HG03095 (cell line): ENCODE results near the gene BACE2.

Experiments
- ATAC-seq: cut with Tn5 transposase; IDR thresholded peaks from one replicate; pipeline ENCODE4 v1.9.1; 2021; ENCODE audit warnings: moderate library complexity; ENCODE audit not compliant: unreplicated experiment

The BACE2 gene

DNA sequence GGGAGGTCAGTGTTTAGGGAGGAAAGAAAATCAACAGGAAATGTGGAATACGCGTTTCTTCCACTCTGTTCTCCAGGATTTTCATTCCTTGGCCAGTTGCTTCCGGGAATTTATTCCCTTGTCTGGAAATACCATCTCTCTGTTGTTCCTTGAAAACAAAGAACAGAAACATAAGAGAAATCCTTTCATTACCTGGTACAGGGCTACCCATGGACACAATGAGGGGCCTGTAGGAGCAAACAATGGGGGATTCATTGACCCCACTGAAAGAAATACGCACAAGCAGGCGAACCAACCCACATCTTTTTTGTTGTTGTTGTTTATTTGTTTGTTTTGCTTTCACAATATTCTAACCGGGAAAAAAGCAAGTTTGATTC is 20.0 kb upstream of the BACE2 start:
- ATAC-seq: no peak

DNA sequence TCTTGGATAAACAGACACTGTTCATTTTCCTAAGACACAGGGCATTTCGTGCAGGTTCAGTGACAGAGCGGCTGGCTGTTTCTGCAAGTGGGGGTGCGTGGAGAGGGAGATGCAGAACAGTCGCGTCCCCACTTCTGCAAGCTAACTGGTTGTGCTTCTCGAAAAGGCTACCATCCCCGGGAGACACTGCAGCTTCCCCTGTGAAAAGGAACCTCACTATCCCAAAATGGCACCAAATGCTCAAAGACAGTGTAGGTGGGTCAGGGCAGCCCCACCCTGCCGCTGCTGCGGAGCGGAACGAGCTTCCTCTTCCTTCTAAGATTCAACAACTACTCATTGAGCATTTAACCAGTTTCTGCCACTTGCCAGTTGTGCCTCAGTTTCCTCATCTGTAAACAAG is 19.2 kb upstream of the BACE2 start:
- no peak for ATAC-seq

DNA sequence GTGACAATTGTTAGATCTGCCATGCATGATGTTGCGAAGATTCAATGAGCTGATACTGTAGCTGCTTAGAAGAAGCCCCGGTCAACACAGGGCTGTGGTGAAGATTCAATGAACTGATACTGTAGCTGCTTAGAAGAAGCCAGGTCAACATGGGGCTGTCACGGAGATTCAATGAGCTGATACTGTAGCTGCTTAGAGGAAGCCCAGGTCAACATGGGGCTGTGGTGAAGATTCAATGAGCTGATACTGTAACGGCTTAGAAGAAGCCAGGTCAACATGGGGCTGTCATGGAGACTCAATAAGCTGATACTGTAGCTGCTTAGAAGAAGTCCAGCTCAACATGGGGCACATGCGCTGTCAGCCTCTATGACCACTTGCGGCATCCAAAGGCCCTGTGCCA is 18.8 kb upstream of the BACE2 start:
- no peak for ATAC-seq

DNA sequence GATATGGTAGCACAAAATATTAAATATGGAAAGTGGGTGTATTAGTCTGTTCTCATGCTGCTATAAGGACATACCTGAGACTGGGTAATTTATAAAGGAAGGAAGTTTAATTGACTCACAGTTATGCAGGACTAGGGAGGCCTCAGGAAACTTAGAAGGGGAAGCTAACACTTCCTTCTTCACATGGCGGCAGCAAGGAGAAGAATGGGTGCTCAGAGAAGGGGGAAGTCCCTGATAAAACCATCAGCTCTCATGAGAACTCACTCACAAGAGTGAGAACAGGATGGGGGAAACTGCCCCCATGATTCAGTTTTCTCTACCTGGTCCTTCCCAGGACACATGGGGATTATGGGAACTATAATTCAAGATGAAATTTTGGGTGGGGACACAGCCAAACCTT is 15.8 kb upstream of the BACE2 start:
- ATAC-seq: no peak

DNA sequence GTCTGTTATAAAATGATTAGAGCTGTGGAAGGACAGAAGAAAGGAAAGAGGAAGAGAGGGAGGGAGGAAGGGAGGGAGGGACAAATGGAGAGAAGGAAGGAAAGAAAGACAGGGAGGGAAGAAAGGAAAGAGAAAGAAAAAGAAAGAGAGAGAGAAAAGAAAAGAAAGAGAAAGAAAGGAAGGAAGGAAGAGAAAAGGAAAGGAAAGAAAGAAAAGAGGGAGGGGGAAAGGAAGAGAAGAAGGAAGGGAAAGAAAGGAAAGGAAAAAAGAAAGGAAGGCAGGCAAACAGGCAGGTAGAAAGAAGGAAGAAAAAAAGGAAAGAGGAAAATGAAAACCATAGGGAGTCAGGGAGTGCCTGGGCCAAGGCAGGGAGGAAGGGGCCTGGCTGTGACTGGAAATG is 14.5 kb upstream of the BACE2 start:
- ATAC-seq: no peak

DNA sequence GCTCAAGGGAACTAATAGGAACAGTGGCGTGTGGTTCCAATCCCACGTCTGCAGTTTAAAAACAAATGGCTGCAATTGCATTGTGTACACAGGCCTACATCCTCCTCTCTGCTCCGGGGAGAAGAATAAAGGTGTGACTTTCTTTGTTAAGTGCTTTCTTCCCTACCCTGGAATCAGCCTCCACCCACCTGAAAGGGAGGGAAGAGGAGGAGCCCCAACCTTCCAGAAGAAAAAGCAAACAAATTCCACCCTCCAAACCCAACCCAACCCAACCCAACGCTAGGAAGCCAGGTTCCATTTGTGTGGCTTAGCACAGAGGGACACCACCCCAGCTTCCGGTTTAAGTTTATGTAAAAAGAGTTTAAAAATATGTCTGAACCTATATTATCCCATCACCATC is 11.8 kb upstream of the BACE2 start:
- ATAC-seq: no peak

DNA sequence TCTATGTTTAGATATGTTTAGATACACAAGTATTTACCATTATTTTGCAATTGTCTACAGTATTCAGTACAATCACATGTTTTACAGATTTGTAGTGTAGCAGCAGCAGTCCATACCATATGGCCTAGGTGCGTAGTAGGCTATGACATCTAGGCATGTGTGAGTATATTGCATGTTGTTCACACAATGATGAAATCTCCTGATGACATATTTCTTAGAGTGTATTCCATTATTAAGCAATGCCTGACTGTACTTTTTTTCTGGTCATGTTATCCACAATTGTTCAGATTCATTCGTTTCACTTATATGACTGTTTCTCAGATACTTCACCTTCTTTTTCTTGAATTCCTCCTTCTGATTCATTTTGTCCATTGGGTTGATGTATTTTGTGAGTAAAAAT is 9.9 kb upstream of the BACE2 start:
- no peak for ATAC-seq

DNA sequence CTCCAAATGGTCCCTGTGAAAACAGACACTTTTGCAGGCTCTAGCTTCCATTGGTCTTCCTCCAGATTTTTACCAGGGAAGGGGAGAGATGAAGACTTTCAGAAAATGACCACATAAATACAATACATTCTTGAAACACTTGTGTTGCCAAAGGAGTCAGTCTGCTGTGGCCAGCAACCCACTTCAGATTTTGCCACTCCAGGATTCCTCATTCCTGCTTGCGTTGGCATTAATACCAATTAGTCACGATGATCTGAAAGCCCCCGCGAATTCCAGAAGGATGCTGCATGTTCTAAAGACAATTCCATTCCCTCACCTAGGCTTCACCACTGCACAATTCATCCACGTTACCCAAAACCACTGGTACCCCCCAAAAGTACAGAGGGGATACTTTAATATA is 7.9 kb upstream of the BACE2 start:
- no peak for ATAC-seq

DNA sequence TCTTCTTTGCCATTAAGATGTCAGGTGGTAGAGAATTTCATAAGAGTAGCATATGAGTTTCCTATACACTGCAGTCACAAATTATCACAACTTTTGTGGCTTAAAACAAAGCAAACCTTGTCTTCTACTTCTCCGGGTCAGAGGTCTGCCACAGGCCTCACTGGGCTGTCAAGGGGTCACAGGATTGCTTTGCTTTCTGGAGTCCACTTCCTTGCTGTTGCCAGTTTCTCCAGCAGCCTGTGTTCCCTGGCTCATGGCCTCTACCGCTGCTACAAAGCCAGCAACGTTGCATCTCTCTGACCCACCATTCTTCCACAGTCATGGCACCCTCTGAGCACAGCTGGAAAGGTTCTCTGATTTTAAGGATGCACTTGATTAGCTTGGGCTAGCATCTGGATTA is 6.5 kb upstream of the BACE2 start:
- ATAC-seq: no peak

DNA sequence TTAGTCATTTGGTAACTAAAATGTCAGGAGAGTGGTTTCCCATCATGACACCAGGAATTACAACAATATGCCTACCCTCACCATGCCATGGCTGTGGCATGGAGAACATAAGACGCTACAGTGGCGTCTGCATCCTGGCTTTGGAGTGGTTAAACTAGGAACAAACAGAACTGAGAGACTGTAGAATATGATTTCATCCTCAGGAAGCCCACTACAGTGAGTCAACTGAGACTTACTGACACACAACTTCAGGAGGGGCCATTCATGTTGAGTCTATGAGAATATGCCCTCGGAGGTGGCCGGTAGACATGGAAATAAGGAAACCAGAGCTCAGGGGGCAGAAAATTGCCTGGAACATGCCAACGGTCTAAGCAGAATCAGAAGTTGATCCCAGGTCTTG is 5.9 kb upstream of the BACE2 start:
- no peak for ATAC-seq

DNA sequence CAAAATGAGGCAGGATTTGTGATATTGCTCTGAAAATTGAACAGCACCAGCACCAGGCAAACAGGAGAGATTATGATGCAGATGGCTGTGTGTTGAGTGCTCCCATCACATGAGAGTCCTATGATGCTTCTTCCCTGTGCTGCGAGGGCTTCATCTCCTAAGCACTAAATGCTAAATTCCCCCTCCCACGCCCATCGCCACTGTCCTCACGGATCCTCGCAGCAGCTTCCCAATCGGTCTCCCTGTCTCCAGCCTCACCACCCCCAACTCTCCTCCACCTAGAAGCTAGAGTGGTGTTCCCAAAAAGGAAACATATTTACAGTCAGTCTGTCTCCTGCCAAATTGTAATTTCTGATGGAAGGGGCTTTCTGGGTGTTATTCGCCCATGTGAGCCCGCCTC is 4.9 kb upstream of the BACE2 start:
- ATAC-seq: no peak

DNA sequence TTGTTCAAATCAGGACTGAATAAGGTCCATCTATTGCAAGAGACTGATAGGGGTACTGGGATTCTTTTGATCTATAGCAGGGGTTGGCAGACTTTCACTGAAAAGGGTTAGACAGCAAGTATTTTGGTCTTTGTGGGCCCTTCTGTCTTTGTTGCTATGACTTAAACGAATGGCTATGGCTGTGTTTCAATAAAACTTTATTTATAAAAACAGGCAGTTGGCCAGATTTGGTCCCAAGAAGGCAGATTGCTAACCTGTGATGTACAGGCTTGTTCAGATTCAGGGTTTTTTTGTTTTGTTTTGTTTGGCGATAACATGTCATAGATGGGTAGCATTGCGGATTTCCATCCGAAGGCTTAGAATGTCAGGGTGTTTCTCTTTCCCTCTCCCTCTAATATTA is 3.9 kb upstream of the BACE2 start:
- ATAC-seq: no peak

DNA sequence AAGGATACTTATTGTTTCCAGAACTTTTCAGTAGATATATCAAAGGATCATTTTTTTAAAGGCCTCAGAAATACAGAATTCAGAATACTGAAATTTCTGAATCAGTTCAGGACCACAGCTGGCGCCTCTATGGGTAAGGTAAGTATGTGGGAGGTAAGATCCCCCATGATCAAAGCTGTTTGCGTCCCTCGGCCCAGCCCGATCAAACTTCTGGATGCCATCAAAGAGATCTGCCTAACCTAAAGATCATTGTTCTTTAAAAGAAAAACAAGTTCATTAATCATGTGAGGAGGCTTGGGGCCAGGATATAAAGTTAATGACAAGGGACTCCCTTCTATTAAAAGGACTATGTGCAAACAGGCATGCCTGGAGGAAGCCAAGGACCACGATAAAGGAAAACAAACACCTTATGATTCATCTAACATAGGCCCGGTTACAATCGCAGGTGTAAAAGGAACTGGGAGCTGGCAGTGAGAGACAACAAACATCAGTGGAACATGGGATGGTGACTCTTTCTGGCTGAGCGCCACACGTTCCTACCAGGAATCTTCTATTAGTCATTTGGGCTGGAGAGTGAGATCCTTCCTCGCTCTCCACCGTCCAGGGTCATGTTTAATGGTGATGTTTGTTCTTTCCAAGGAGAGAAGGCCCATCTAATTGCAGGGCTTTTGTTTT is 2.8 kb upstream of the BACE2 start:
- ATAC-seq: no peak

DNA sequence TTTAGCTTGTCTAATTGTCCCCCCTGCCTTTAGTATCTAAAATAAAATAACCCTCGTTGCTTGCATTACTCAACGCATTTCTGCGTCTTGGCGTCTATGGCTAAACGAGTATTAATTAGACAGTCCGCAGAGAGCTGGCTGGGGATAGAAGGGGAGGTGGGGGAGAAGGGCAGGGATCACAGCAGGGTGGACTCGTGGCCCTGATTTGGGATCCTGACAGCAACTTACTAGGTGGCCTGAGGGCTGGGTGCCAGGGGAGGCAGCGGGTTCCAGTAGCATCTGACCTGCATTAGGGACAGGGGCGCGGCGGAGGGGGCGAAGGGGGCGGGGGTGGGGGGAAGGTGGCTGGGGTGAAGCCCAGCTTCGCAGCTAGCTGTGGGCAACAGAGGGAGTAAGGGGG is 1.1 kb upstream of the BACE2 start:
- ATAC-seq: no peak

DNA sequence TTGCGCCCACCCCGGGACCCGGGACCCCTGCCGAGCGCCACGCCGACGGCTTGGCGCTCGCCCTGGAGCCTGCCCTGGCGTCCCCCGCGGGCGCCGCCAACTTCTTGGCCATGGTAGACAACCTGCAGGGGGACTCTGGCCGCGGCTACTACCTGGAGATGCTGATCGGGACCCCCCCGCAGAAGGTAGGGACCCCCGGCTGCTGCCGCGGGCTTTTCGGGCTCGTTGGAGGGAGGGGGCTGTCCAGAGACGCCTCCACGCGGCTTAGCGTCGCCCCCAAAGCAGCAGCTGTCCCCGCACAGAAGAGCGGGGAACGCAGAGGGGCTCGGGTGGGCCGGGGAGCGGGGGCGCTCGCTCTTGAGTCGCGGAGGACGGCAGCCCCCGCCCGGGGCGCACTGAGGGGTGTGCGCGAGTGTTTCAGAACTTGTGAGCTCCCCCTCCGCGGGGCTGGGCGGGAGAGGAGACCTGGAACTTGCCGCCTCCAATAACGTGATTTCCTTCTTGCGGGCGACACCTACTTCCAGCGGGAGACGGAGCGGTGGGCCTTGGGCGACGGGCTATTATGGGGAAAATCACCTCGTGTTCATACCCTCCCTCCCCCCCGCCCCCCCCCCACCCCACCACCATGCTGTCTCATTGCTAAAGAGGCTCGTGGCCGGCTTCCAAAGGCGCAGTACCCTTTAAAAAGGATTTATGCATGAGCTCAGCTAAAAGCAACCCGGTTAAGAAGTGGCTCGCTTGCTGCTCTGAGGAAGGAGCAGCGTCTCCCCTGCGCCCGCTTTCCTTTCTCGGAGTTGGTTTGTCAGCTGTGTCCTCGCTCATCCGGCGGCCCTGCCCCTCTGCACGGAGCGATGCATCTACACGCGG is 664 bp downstream of the BACE2 start:
- no peak for ATAC-seq

DNA sequence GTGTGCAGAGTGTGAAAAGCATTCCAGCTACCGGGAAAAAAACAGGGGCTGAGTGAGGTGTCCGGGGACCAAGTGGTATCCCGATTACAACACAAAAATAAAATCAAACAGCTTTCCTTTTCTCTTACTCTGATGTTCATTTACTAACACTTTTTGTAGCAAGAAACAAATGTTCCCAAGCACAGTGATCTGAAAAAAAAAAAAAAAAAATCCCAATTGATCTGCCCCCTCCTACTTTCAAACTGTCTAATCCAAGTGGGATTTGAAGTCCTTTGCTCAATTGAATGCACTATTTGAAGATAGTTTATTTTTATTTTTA is 1.3 kb downstream of the BACE2 start:
- no peak for ATAC-seq

DNA sequence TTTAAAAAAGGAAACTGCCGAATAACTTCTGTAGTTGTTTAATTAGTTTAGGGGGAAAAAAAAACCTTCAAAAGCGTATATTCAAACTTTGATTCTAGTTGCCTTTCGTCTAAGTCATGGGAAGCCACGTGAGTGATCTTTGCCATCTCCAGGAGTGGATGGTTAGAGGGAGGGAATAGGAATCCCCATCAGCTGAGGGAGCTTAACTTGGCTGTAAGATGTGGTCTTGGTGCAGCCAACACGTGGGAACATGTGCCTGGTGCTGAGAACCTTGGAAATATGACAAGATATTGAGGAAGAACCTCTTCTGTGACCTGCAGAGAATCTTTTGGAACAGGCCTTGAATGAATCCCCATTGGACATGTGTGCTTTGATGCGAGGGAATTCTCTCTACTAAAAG is 1.7 kb downstream of the BACE2 start:
- ATAC-seq: no peak

DNA sequence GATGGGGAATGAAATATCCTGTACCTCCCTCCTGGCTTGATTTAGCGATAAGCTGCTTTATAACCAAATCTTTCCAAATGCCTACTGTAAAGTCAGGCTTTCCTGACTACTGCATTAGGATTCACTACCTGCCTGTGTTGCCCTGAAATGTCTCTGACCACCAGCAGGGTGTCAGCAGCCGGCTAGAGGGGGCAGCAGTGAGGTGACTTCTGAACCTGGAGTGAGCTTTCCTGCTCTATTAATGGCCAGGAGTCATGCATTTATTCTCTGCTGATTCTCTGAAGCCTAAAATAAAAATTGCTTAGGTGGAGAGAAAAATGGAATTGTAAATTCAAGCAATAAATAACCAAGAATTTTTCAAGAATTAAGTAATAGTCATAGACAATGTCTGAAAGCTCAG is 2.5 kb downstream of the BACE2 start:
- no peak for ATAC-seq

DNA sequence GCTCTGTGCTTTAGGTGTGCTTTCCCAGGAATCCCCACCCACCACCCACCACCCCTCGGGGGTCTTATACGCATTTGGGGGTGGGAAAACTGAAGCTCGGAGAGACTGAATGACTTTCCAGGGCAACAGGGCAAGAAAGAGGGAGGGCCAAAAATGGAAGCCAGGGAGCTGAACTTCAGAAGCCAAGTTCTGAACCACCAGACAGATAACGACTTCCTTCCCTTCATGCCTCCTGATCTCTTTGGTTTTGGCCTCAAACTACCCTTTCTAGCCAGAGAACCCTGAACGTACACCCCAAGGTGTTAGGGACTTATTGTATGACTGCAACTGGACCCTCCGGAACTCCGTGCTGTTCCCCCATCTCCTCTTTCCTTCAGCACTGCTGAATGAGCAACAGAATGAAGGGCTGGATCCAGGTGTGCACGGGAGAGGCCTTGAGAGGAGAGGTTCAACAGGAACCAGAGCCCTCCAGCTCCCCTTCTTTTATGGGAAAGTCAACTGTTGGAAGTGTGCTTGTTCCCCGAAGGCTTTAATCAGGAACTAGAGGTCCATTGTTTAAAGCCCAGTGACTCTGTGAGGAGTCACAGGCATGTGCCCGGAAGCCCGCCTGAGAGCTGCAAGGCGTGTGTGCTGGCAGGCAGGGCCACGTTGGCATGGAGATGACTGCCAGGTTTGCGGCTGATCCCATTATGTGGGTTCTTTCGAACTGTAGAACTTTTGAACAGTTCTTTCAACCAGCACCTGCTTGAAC is 3.1 kb downstream of the BACE2 start:
- no peak for ATAC-seq

DNA sequence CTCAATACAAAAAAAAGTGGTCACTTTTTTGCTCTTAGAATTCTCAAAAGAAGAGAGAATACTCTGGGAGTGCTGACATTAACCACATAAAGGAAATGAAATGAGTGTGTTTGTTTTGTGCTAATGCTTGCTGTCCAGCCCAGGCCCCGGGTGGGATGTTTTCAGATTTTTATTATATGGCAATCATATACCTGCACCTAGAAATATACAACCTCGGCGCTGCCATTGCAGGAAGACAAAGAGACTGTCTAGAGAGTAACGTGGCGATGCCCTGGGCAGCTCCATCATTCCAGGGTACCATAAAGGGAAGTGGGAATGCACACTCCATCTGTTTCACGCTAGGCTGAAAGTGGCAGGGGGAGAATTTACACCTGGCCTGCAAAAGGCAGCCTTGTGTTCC is 7.1 kb downstream of the BACE2 start:
- ATAC-seq: no peak

DNA sequence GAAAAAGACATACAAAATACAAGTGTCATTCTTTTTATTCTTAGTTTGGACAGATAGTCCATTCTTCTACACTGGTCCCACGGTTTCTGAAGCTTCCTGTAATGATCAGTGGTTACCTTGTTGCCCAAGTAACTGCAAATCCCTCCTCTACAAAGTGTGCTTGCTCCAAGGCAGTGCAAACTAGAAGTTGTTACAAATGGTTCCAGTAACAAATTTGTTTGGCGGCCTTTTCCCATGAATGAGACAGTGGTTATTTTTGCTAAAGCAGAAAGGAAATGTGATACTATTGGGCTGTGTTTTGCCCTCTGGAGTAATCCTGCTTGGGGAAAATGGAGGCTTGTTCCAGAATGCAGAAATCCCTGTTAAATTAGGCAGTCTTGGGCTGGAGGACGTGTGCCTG is 8.9 kb downstream of the BACE2 start:
- no peak for ATAC-seq

DNA sequence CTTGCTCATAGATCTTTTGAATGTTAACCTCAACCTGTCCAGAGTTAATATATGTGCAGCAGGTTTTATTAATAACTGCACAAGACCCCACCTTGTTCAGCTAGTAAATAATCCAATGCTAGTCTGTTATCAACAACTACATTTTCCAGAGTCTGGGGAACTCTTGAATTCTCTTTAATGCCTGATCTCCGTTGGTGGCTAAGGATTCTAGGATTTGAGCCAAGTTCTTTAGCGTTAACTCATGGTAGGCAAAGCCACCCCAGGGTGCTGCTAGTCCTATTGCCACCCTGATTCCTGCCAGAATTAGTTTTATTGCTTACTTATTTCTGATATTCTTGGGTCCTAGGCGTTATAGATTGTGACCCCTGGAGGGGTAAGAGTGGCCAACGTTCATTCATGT is 12.8 kb downstream of the BACE2 start:
- no peak for ATAC-seq
